NCI-H526 treated with DMSO at 0.1 percent for 48 hours (cell line): ENCODE measurements around the gene ZFR2.

Source experiments
- DNase-seq: peaks from one replicate; lab custom pipeline; 2025; lab: John Stamatoyannopoulos, UW

Gene ZFR2

GRCh38 chr19:3873151-3873550 lies 4.3 kb upstream of the ZFR2 start:
- DNase-seq = no peak

- DNase-seq = no peak
Measured at GRCh38 chr19:3867971-3868769, 668 bp downstream of the ZFR2 start.

GRCh38 chr19:3866910-3867638 lies 1.8 kb downstream of the ZFR2 start:
- no peak for DNase-seq

GRCh38 chr19:3863648-3864047 lies 5.2 kb downstream of the ZFR2 start:
- DNase-seq = no peak

- DNase-seq = no peak
Measured at GRCh38 chr19:3862826-3863500, 5.9 kb downstream of the ZFR2 start.

GRCh38 chr19:3860499-3860898 lies 8.3 kb downstream of the ZFR2 start:
- DNase-seq = no peak

- no peak for DNase-seq
Measured at GRCh38 chr19:3857449-3858003, 11.3 kb downstream of the ZFR2 start.

GRCh38 chr19:3855320-3855719 lies 13.5 kb downstream of the ZFR2 start:
- no peak for DNase-seq

- no peak for DNase-seq
Measured at GRCh38 chr19:3852614-3853254, 16.1 kb downstream of the ZFR2 start.

GRCh38 chr19:3852177-3852511 lies 16.7 kb downstream of the ZFR2 start:
- no peak for DNase-seq

GRCh38 chr19:3851254-3852176 lies 17.3 kb downstream of the ZFR2 start:
- DNase-seq = no peak

- DNase-seq = no peak
Measured at GRCh38 chr19:3850320-3850972, 18.4 kb downstream of the ZFR2 start.

- DNase-seq = no peak
Measured at GRCh38 chr19:3849787-3850186, 19.1 kb downstream of the ZFR2 start.

- no peak for DNase-seq
Measured at GRCh38 chr19:3849092-3849491, 19.7 kb downstream of the ZFR2 start.

- no peak for DNase-seq
Measured at GRCh38 chr19:3844596-3844995, 24.2 kb downstream of the ZFR2 start.

GRCh38 chr19:3842948-3843347 lies 25.9 kb downstream of the ZFR2 start:
- DNase-seq = no peak

- DNase-seq = no peak
Measured at GRCh38 chr19:3840804-3841203, 28.0 kb downstream of the ZFR2 start.

- DNase-seq = no peak
Measured at GRCh38 chr19:3839941-3840340, 28.9 kb downstream of the ZFR2 start.

- DNase-seq = no peak
Measured at GRCh38 chr19:3838661-3839060, 30.2 kb downstream of the ZFR2 start.

GRCh38 chr19:3837922-3838321 lies 30.9 kb downstream of the ZFR2 start:
- no peak for DNase-seq

- DNase-seq = no peak
Measured at GRCh38 chr19:3837332-3837731, 31.5 kb downstream of the ZFR2 start.
